ENCODE measurements around the gene PHF21A. TPM values are rescaled to one million over a fixed set of nuclear protein-coding genes. Genes with fewer than 3 reads are reported as not detected.
A peak's percentile ranks its signal among the peaks of the same experiment; 100 is the strongest.

The PHF21A gene
- total and polyA plus RNA-seq, 2 of the 13 experiments (the other 11 are each of a cell fraction or from before 2014, with no cell fraction given), result 4.1 to 34.6 TPM

DNA sequence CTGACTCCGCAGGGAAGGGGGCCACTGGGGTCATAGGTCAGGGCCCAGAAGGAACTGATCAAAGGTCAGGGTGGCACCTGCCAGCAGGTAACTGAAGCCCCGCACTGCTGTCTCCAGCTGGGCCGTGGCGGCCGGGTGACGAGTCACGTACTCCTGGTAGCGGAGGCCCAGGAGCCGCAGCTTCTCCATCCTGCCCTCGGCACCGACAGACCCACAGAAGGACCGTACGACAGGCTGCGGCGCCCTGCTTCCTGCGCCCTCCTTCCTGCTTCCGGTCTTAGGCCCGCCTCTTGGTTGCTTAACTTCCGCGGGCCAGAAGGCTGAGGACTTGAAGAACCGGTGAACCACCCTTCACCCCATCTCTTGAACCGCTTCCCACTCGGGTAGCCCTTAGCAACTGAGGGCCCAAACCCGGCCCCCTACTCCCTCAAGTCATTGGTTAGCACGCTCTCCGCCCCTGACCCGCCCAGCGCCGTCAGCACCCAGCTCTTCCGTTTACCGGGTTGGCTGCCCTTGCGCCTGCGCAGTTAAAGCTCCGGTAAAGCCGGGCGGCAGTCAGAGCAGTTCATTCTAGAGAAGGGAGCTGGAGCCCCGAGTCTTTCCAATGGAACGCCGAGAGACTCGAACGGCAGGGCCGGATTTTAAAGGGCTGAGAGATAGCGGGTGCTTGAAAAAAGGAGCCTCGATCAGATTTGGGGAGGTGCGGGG lies 203.5 kb downstream of the PHF21A start, which contains the start of gene PEX16 (continued):
- peak; percentile 66 for TF ChIP-seq NFYC (CRISPR knock-in tag; IDR thresholded peaks at IDR 0.05)
- no peak for TF ChIP-seq ZNF644 (CRISPR knock-in tag; IDR thresholded peaks at IDR 0.05; ENCODE audit: low read depth)
- TF ChIP-seq, protein P1, sequence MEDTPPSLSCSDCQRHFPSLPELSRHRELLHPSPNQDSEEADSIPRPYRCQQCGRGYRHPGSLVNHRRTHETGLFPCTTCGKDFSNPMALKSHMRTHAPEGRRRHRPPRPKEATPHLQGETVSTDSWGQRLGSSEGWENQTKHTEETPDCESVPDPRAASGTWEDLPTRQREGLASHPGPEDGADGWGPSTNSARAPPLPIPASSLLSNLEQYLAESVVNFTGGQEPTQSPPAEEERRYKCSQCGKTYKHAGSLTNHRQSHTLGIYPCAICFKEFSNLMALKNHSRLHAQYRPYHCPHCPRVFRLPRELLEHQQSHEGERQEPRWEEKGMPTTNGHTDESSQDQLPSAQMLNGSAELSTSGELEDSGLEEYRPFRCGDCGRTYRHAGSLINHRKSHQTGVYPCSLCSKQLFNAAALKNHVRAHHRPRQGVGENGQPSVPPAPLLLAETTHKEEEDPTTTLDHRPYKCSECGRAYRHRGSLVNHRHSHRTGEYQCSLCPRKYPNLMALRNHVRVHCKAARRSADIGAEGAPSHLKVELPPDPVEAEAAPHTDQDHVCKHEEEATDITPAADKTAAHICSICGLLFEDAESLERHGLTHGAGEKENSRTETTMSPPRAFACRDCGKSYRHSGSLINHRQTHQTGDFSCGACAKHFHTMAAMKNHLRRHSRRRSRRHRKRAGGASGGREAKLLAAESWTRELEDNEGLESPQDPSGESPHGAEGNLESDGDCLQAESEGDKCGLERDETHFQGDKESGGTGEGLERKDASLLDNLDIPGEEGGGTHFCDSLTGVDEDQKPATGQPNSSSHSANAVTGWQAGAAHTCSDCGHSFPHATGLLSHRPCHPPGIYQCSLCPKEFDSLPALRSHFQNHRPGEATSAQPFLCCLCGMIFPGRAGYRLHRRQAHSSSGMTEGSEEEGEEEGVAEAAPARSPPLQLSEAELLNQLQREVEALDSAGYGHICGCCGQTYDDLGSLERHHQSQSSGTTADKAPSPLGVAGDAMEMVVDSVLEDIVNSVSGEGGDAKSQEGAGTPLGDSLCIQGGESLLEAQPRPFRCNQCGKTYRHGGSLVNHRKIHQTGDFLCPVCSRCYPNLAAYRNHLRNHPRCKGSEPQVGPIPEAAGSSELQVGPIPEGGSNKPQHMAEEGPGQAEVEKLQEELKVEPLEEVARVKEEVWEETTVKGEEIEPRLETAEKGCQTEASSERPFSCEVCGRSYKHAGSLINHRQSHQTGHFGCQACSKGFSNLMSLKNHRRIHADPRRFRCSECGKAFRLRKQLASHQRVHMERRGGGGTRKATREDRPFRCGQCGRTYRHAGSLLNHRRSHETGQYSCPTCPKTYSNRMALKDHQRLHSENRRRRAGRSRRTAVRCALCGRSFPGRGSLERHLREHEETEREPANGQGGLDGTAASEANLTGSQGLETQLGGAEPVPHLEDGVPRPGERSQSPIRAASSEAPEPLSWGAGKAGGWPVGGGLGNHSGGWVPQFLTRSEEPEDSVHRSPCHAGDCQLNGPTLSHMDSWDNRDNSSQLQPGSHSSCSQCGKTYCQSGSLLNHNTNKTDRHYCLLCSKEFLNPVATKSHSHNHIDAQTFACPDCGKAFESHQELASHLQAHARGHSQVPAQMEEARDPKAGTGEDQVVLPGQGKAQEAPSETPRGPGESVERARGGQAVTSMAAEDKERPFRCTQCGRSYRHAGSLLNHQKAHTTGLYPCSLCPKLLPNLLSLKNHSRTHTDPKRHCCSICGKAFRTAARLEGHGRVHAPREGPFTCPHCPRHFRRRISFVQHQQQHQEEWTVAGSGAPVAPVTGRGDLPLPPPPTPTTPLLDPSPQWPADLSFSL (CRISPR knock-in tag; IDR thresholded peaks at IDR 0.05), result no peak
- no peak for TF ChIP-seq ZFP1 (CRISPR knock-in tag; IDR thresholded peaks at IDR 0.05)
- TF ChIP-seq POLR2G (IDR thresholded peaks at IDR 0.05; ENCODE audit: low read depth, low read length), result peak; percentile 79
- no peak for TF ChIP-seq FOXO1 (CRISPR knock-in tag; IDR thresholded peaks at IDR 0.05)
- no peak; the same call in 1 of the 2 replicates for TF ChIP-seq ZNF350 (CRISPR knock-in tag; IDR thresholded peaks at IDR 0.05; ENCODE audit: borderline replicate concordance, low read depth)
- no peak for TF ChIP-seq SSRP1 (CRISPR knock-in tag; IDR thresholded peaks at IDR 0.05)
- no peak; the same call in 1 of the 2 replicates for TF ChIP-seq ZNF746 (CRISPR knock-in tag; IDR thresholded peaks at IDR 0.05)
- 0 out of 2 replicates have a peak, but pooled peaks have one; percentile 7 for TF ChIP-seq KLF6 (CRISPR knock-in tag; IDR thresholded peaks at IDR 0.05)
- no peak; the same call in 1 of the 2 replicates for TF ChIP-seq ZNF580 (CRISPR knock-in tag; IDR thresholded peaks at IDR 0.05; ENCODE audit: borderline replicate concordance, low read depth)
- TF ChIP-seq, protein P2, sequence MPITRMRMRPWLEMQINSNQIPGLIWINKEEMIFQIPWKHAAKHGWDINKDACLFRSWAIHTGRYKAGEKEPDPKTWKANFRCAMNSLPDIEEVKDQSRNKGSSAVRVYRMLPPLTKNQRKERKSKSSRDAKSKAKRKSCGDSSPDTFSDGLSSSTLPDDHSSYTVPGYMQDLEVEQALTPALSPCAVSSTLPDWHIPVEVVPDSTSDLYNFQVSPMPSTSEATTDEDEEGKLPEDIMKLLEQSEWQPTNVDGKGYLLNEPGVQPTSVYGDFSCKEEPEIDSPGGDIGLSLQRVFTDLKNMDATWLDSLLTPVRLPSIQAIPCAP (CRISPR knock-in tag; IDR thresholded peaks at IDR 0.05; ENCODE audit: low read depth), result no peak
- 0 out of 2 replicates have a peak, but pooled peaks have one; percentile 58 for TF ChIP-seq ZNF678 (CRISPR knock-in tag; IDR thresholded peaks at IDR 0.05)
- TF ChIP-seq ZNF615 (CRISPR knock-in tag; IDR thresholded peaks at IDR 0.05; ENCODE audit: borderline replicate concordance), result no peak
- TF ChIP-seq EHMT2 (IDR thresholded peaks at IDR 0.05; ENCODE audit: borderline replicate concordance, low read depth, low read length), result no peak
- no peak for TF ChIP-seq HES4 (CRISPR knock-in tag; IDR thresholded peaks at IDR 0.05; ENCODE audit: borderline replicate concordance)
- no peak for TF ChIP-seq ATRX (CRISPR knock-in tag; IDR thresholded peaks at IDR 0.05; ENCODE audit: borderline replicate concordance)
- no peak; the same call in 1 of the 2 replicates for TF ChIP-seq CAMTA2 (CRISPR knock-in tag; IDR thresholded peaks at IDR 0.05; ENCODE audit: borderline replicate concordance)
- no peak for TF ChIP-seq ZNF296 (CRISPR knock-in tag; conservative IDR thresholded peaks at IDR 0.05)
- no peak for TF ChIP-seq ZNF83 (CRISPR knock-in tag; IDR thresholded peaks at IDR 0.05; ENCODE audit: borderline replicate concordance)
- no peak for TF ChIP-seq FOSL1 (CRISPR knock-in tag; IDR thresholded peaks at IDR 0.05; ENCODE audit: borderline replicate concordance)
- peak; percentile 72 for TF ChIP-seq ARNTL (CRISPR knock-in tag; IDR thresholded peaks at IDR 0.05)
- TF ChIP-seq ZNF446 (CRISPR knock-in tag; IDR thresholded peaks at IDR 0.05), result no peak
